HepG2 (cell line): ENCODE measurements around the gene GNAS. TPM values are rescaled to one million over a fixed set of nuclear protein-coding genes. Genes with fewer than 3 reads are reported as not detected.
A peak's percentile ranks its signal among the peaks of the same experiment; 100 is the strongest.

Experiments
- ATAC-seq: fragments of 200-7000 bp; cut with Tn5 transposase; 3 replicates; pipeline ENCODE4 v1.9.1; 2020; ENCODE audit warnings: mild to moderate bottlenecking, moderate library complexity
- BruUV-seq: library from RNA; stranded (reverse); fragments of 400-500 nt; replicated peaks from 2 replicates; lab custom pipeline; 2021; lab: Mats Ljungman, UMichigan
- CTCF ChIA-PET: fragments of 300-600 bp; formaldehyde crosslinking; extraction: SDS; loops from one replicate; lab custom pipeline; 2021; ENCODE audit warnings: low total read pairs, inconsistent platforms, low intra/inter-chr PET ratio; lab: Yijun Ruan, JAX
- POLR2A ChIA-PET: fragments of 350-600 bp; sonication (Branson Sonifier 250); formaldehyde crosslinking; loops from one replicate; lab custom pipeline; 2020; ENCODE audit warnings: antibody characterized with exemption, inconsistent platforms; lab: Yijun Ruan, JAX
- DNase-seq: peaks from one replicate; pipeline ENCODE4 v3.0.0-alpha.2; 2015; ENCODE audit warnings: low spot score
- FAIRE-seq: peaks from 3 replicates; lab custom pipeline; 2011; peaks lifted over from hg19 to GRCh38; lab: Jason Lieb, UNC
- H2AFZ ChIP-seq: one replicate; pipeline ENCODE4 v1.6.1; 2011; ENCODE audit warnings: low read length, inconsistent platforms
- H3K27ac ChIP-seq: fragments of 300-600 bp; 3 replicates; pipeline ENCODE4 v1.8.0; 2011; ENCODE audit warnings: mixed run types, mild to moderate bottlenecking, mixed read lengths, low read length, inconsistent platforms; ENCODE audit not compliant: insufficient read depth; ENCODE audit errors: extremely low read length
- H3K27me3 ChIP-seq, 2 experiments: fragments of 200-600 bp in 1 of 2; 2 replicates in 1 of 2; 3 replicates in 1 of 2; pipeline versions ENCODE4 v1.6.0 to v1.8.0; 2011; ENCODE audit warnings: low read length in 2 of 2, mild to moderate bottlenecking in 2 of 2, moderate library complexity in 2 of 2, inconsistent platforms in 1 of 2; ENCODE audit not compliant: insufficient read depth in 2 of 2, control insufficient read depth in 1 of 2
- H3K36me3 ChIP-seq, 2 experiments: fragments of 200-600 bp in 1 of 2; replicated peaks in 1 of 2; 2 replicates in 1 of 2; 3 replicates in 1 of 2; pipeline versions ENCODE4 v1.5.1 to v1.8.0; 2011; ENCODE audit warnings: low read length in 2 of 2, inconsistent platforms in 1 of 2; ENCODE audit not compliant: insufficient read depth in 2 of 2, control insufficient read depth in 1 of 2
- H3K4me1 ChIP-seq: 2 replicates; pipeline ENCODE4 v1.5.1; 2012; ENCODE audit warnings: low read length, inconsistent platforms; ENCODE audit not compliant: insufficient read depth
- H3K4me2 ChIP-seq: 2 replicates; pipeline ENCODE4 v1.6.0; 2011; ENCODE audit warnings: low read depth, low read length, inconsistent platforms
- H3K4me3 ChIP-seq, 3 experiments: fragments of 200-600 bp in 1 of 3; sonication (generic), shearing (Covaris generic) in 1 of 3; replicated peaks in 1 of 3; 2 replicates each; pipeline ENCODE4 v1.5.1; 2011 to 2016; ENCODE audit warnings: low read length in 3 of 3, inconsistent platforms in 2 of 3, low read depth in 2 of 3, mild to moderate bottlenecking in 2 of 3, control low read depth in 1 of 3, mixed read lengths in 1 of 3; ENCODE audit not compliant: insufficient read depth in 1 of 3
- H3K79me2 ChIP-seq: one replicate; pipeline ENCODE4 v1.6.1; 2011; ENCODE audit warnings: low read length, inconsistent platforms; ENCODE audit not compliant: insufficient read depth
- H3K9ac ChIP-seq: 2 replicates; pipeline ENCODE4 v1.6.0; 2011; ENCODE audit warnings: mild to moderate bottlenecking, low read depth, low read length, inconsistent platforms; ENCODE audit not compliant: insufficient read depth
- H3K9me3 ChIP-seq: 2 replicates; pipeline ENCODE4 v1.5.1; 2012; ENCODE audit warnings: mild to moderate bottlenecking, low read length
- H4K20me1 ChIP-seq: 2 replicates; pipeline ENCODE4 v1.6.0; 2011; ENCODE audit warnings: inconsistent platforms, mild to moderate bottlenecking, low read length, moderate library complexity; ENCODE audit not compliant: insufficient read depth
- CAMTA2 ChIP-seq: sonication (generic); formaldehyde crosslinking; IDR thresholded peaks from 2 replicates; pipeline ENCODE4 v1.4.0; 2020; ENCODE audit warnings: mild to moderate bottlenecking, missing genetic modification reagents, borderline replicate concordance
- CREB1 ChIP-seq, 2 experiments: fragments of 450-650 bp in 1 of 2; IDR thresholded peaks; 2 replicates each; pipeline ENCODE4 v1.6.1; 2016 to 2017; ENCODE audit warnings: control low read depth in 1 of 2, mild to moderate bottlenecking in 1 of 2, missing compliant biosample characterization in 1 of 2, missing genetic modification characterization in 1 of 2
- EZH2 ChIP-seq: conservative IDR thresholded peaks from 2 replicates; pipeline ENCODE4 v1.6.1; 2012; ENCODE audit warnings: mild to moderate bottlenecking, low read depth, low read length, moderate library complexity
- HES4 ChIP-seq: sonication (generic); formaldehyde crosslinking; IDR thresholded peaks from 2 replicates; pipeline ENCODE4 v1.9.0; 2021; ENCODE audit warnings: mild to moderate bottlenecking, missing genetic modification reagents, borderline replicate concordance
- NFIB ChIP-seq: sonication (generic); formaldehyde crosslinking; IDR thresholded peaks from 2 replicates; pipeline ENCODE4 v1.9.0; 2021; ENCODE audit warnings: missing genetic modification reagents, mild to moderate bottlenecking, borderline replicate concordance
- NKX3-1 ChIP-seq: sonication (generic); formaldehyde crosslinking; IDR thresholded peaks from 2 replicates; pipeline ENCODE4 v1.5.0; 2020; ENCODE audit warnings: missing genetic modification reagents
- POGZ ChIP-seq: sonication (generic); formaldehyde crosslinking; IDR thresholded peaks from 2 replicates; pipeline ENCODE4 v1.4.0; 2020; ENCODE audit warnings: mild to moderate bottlenecking, missing genetic modification reagents
- REL ChIP-seq: sonication (generic); formaldehyde crosslinking; conservative IDR thresholded peaks from 2 replicates; pipeline ENCODE4 v1.8.0; 2022; ENCODE audit warnings: mild to moderate bottlenecking, missing genetic modification reagents, moderate library complexity
- STAG1 ChIP-seq: sonication (generic); formaldehyde crosslinking; IDR thresholded peaks from 2 replicates; pipeline ENCODE4 v1.4.0; 2020; ENCODE audit warnings: missing genetic modification reagents
- YEATS4 ChIP-seq: sonication (generic); formaldehyde crosslinking; IDR thresholded peaks from 2 replicates; pipeline ENCODE4 v1.4.0; 2020; ENCODE audit warnings: missing genetic modification reagents, borderline replicate concordance
- ZFP36L1 ChIP-seq: sonication (generic); formaldehyde crosslinking; IDR thresholded peaks from 2 replicates; pipeline ENCODE4 v1.8.0; 2022; ENCODE audit warnings: mild to moderate bottlenecking, missing genetic modification reagents, moderate library complexity
- ZNF260 ChIP-seq: sonication (generic); formaldehyde crosslinking; IDR thresholded peaks from 2 replicates; pipeline ENCODE4 v1.4.0; 2020; ENCODE audit warnings: missing genetic modification reagents, low read depth, mild to moderate bottlenecking, borderline replicate concordance
- ZNF607 ChIP-seq: sonication (generic); formaldehyde crosslinking; IDR thresholded peaks from 2 replicates; pipeline ENCODE4 v1.5.1; 2020; ENCODE audit warnings: missing genetic modification reagents, mild to moderate bottlenecking, borderline replicate concordance
- ZNF788 ChIP-seq: sonication (generic); formaldehyde crosslinking; IDR thresholded peaks from 2 replicates; pipeline ENCODE4 v1.5.0; 2020; ENCODE audit warnings: mild to moderate bottlenecking, missing genetic modification reagents, borderline replicate concordance
- WGBS: methylation state at CpG from one replicate; pipeline ENCODE4 v1.1.6; 2017; ENCODE audit warnings: low lambda C conversion rate; 5-methylcytosine and 5-hydroxymethylcytosine counted together
- in situ Hi-C: cut with HindIII; loops from 2 replicates; pipeline ENCODE4 v1.10.0; 2017; ENCODE audit warnings: low pct_unique_long_range_greater_than_20kb; ENCODE audit not compliant: extremely low pct_ligation_motif_present
- intact Hi-C: fragments of 100-400 bp; cut with micrococcal nuclease; formaldehyde crosslinking; loops from one replicate; pipeline ENCODE4 v1.10.0; 2022; ENCODE audit not compliant: unreplicated experiment
- polyA plus RNA-seq, 8 experiments: library from polyadenylated mRNA; depleted of rRNA in 3 of 8; stranded (reverse) in 7 of 8; unstranded in 1 of 8; fragments of >200 nt; fragmentation: Illumina TruSeq in 4 of 8; extraction: Trizol in 4 of 8; gene quantifications; 2 replicates each; pipeline versions ENCODE4 v1.2.1 to v1.2.3, GENCODE V29; 2011 to 2016; ENCODE audit warnings: low read depth in 4 of 8, missing spikeins in 1 of 8, mixed read lengths in 1 of 8; ENCODE audit not compliant: insufficient read depth in 1 of 8
- total RNA-seq, 5 experiments: library from RNA; depleted of rRNA; stranded (reverse); fragments of >200 nt; fragmentation: Illumina TruSeq; extraction: Trizol; gene quantifications; 2 replicates each; pipeline ENCODE4 v1.2.3, GENCODE V29; 2016; ENCODE audit warnings: low read depth in 1 of 5
- TF ChIP-seq, protein P1 (sequence below): sonication (generic); formaldehyde crosslinking; IDR thresholded peaks from 2 replicates; pipeline ENCODE4 v1.9.0; 2021; ENCODE audit warnings: missing genetic modification reagents, mild to moderate bottlenecking, borderline replicate concordance
- TF ChIP-seq, protein P2 (sequence below): sonication (generic); formaldehyde crosslinking; IDR thresholded peaks from 2 replicates; pipeline ENCODE4 v1.4.0; 2020; ENCODE audit warnings: low read depth, mild to moderate bottlenecking, missing genetic modification reagents

Gene GNAS
- total and polyA plus RNA-seq, 2 of the 13 experiments (the other 11 are each of a cell fraction or from before 2014, with no cell fraction given): 407 to 1,008 TPM

DNA sequence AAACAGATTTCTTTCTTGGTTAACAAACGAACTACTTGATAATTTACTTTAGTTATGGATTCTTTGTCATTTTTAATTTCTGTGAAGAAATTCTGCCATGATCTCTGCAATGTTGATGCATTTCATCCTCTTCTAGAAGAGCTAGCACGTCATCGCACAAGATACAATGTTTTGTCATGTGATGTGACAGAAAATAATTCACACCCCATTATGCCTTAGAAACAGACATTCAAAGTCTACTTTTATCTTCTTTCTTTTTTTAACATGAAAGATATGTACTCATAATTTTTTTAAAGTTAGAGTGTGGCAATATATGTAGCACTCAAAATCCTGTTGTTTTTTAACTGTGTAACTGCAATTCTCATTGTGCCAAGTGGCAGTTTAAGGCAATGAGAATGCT is 89.0 kb downstream of the GNAS start:
- ATAC-seq: no peak
- 52% methylated on average over 3 of the region's 3 CpGs for WGBS
- H3K4me2 ChIP-seq: no peak overlapping the region
- H3K4me3 ChIP-seq: no peak overlapping the region
- no peak overlapping the region for H3K9ac ChIP-seq
- CTCF ChIA-PET: no interaction called here
- in situ Hi-C loops (no loop called here), intact Hi-C loops (no loop called here)
- no peaks in the 10 kb centered on the region for H3K79me2 ChIP-seq
- TF ChIP-seq CREB1 (IDR thresholded peaks at IDR 0.05): 0 out of 2 replicates have a peak, but pooled peaks have one; percentile 22
- no peak for TF ChIP-seq CREB1 (CRISPR knock-in tag; IDR thresholded peaks at IDR 0.05)
- no peak for TF ChIP-seq POGZ (CRISPR knock-in tag)
- no peaks in the 10 kb centered on the region for H3K4me1 ChIP-seq
- DNase-seq: no peak
- POLR2A ChIA-PET: no interaction called here
- no peak overlapping the region for H2AFZ ChIP-seq
- H3K27me3 ChIP-seq: peaks cover 0 to 33% of the 10 kb centered on the region in 2 experiments; a peak in 3 of 5 replicates
- H3K36me3 ChIP-seq: no peaks in the 10 kb centered on the region
- no peaks in the 10 kb centered on the region for H3K9me3 ChIP-seq
- no TSS peak for BruUV-seq
- H4K20me1 ChIP-seq: no peaks in the 10 kb centered on the region
- H3K27ac ChIP-seq: no peak overlapping the region
- no peak for FAIRE-seq

DNA sequence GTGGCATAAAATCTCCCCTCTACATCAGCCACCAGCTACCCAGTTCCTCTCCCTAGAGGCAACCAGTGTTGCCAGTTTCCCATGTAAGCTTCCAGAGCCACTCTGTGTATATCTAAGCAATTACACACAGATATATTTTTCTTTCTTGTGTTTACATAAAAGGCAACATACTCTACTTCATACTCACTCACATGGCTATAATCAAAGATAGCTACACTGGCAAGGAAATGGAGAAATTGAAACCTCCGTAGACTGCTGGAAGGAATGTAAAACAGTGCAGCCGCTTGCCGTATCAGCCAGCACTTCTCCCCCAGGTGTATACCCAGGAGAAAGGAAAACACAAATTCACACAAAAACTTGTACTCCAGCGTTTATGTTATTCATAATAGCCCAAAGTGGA is 90.0 kb downstream of the GNAS start:
- H3K36me3 ChIP-seq: no peaks in the 10 kb centered on the region
- no peaks in the 10 kb centered on the region for H4K20me1 ChIP-seq
- no peak overlapping the region for H2AFZ ChIP-seq
- peaks cover 0 to 35% of the 10 kb centered on the region in 2 experiments; a peak in 3 of 5 replicates for H3K27me3 ChIP-seq
- no peak overlapping the region for H3K4me2 ChIP-seq
- intact Hi-C loops: no loop called here
- no TSS peak for BruUV-seq
- TF ChIP-seq ZNF260 (CRISPR knock-in tag) (no peak), ZNF607 (CRISPR knock-in tag) (no peak), STAG1 (no peak), CAMTA2 (CRISPR knock-in tag) (no peak), HES4 (CRISPR knock-in tag) (no peak), REL (CRISPR knock-in tag) (no peak), EZH2 (no peak), NKX3-1 (CRISPR knock-in tag) (no peak), NFIB (no peak), ZFP36L1 (CRISPR knock-in tag) (no peak), YEATS4 (CRISPR knock-in tag) (no peak), ZNF788 (CRISPR knock-in tag) (no peak)
- TF ChIP-seq, protein P1, sequence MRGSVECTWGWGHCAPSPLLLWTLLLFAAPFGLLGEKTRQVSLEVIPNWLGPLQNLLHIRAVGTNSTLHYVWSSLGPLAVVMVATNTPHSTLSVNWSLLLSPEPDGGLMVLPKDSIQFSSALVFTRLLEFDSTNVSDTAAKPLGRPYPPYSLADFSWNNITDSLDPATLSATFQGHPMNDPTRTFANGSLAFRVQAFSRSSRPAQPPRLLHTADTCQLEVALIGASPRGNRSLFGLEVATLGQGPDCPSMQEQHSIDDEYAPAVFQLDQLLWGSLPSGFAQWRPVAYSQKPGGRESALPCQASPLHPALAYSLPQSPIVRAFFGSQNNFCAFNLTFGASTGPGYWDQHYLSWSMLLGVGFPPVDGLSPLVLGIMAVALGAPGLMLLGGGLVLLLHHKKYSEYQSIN: no peak
- TF ChIP-seq, protein P2, sequence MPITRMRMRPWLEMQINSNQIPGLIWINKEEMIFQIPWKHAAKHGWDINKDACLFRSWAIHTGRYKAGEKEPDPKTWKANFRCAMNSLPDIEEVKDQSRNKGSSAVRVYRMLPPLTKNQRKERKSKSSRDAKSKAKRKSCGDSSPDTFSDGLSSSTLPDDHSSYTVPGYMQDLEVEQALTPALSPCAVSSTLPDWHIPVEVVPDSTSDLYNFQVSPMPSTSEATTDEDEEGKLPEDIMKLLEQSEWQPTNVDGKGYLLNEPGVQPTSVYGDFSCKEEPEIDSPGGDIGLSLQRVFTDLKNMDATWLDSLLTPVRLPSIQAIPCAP: no peak
- FAIRE-seq (no peak), DNase-seq (no peak), ATAC-seq (no peak)
- POLR2A ChIA-PET: no interaction called here
- CTCF ChIA-PET: no interaction called here
- in situ Hi-C loops: no loop called here
- H3K4me3 ChIP-seq: no peak overlapping the region
- no peaks in the 10 kb centered on the region for H3K9me3 ChIP-seq
- H3K79me2 ChIP-seq: no peaks in the 10 kb centered on the region
- 21% methylated on average over 4 of the region's 4 CpGs for WGBS
- H3K4me1 ChIP-seq: no peaks in the 10 kb centered on the region
- no peak overlapping the region for H3K9ac ChIP-seq
- no peak overlapping the region for H3K27ac ChIP-seq
